Activated B cell treated with CpG ODN at 0.5 μM for 24 hours (primary cell): Measurements from ENCODE around the gene MKNK1. TPM values are rescaled to one million over a fixed set of nuclear protein-coding genes. Genes with fewer than 3 reads are reported as not detected.

ENCODE experiments used
- ATAC-seq: fragments of 200-7000 bp; cut with Tn5 transposase; one replicate; pipeline ENCODE4 v1.10.0; 2021; ENCODE audit warnings: low read depth, mild to moderate bottlenecking, moderate library complexity
- CTCF ChIA-PET: fragments of 350-600 bp; sonication (Branson Sonifier 250); formaldehyde crosslinking; loops from one replicate; lab custom pipeline; 2021; ENCODE audit warnings: antibody characterized with exemption; lab: Charles Lee
- POLR2A ChIA-PET: fragments of 350-600 bp; sonication (Branson Sonifier 250); formaldehyde crosslinking; loops from one replicate; lab custom pipeline; 2021; ENCODE audit warnings: antibody characterized with exemption; lab: Charles Lee
- DNase-seq: peaks from one replicate; pipeline ENCODE4 v3.0.0; 2022
- H3K27ac Mint-ChIP-seq: one replicate; pipeline ENCODE4 v1.8.0; 2020; ENCODE audit warnings: mixed read lengths
- H3K27me3 Mint-ChIP-seq: one replicate; pipeline ENCODE4 v1.8.0; 2021; ENCODE audit warnings: mixed read lengths
- H3K36me3 Mint-ChIP-seq: one replicate; pipeline ENCODE4 v1.8.0; 2021; ENCODE audit warnings: low read depth, mixed read lengths
- H3K4me1 Mint-ChIP-seq: one replicate; pipeline ENCODE4 v1.8.0; 2021; ENCODE audit warnings: mixed read lengths
- H3K4me3 Mint-ChIP-seq: one replicate; pipeline ENCODE4 v1.8.0; 2020; ENCODE audit warnings: mild to moderate bottlenecking, mixed read lengths
- H3K9me3 Mint-ChIP-seq: one replicate; pipeline ENCODE4 v1.8.0; 2020; ENCODE audit warnings: mixed read lengths
- intact Hi-C: fragments of 100-400 bp; cut with micrococcal nuclease; formaldehyde crosslinking; loops from one replicate; pipeline ENCODE4 v1.15.1; 2024
- total RNA-seq: library from RNA; stranded (reverse); gene quantifications from 2 replicates; pipeline ENCODE4 v1.2.3, GENCODE V29; 2022
- TF ChIP-seq, protein P1 (sequence below): fragments of 200-600 bp; IDR thresholded peaks from one replicate; pipeline ENCODE4 v1.8.0; 2022; ENCODE audit warnings: antibody characterized with exemption, mild to moderate bottlenecking

Gene MKNK1
- total RNA-seq, 1 donor from 2014 or later, result 45.0 TPM

DNA sequence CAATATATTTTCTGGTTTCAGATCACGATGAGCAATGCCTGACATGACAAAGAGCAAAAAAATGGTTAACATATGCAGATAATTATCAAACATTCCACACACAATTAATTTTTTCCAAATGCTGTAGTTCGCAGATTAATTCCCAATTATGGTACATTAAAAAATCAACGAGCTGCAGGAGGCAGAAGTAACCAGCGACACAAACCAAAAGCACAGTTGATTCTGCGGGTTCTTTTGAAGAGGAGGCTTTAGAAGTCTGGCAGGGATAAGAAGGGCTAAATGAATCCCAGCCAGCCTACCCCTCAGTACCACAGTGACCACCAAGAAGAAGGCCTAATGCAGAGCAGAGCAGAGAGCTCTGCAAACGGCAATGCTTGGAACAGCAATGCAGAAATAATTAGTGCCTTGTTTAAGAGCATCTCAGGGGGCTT lies 35.6 kb downstream of the MKNK1 start:
- no peaks in the 10 kb centered on the region for H3K9me3 Mint-ChIP-seq
- ATAC-seq, result no peak
- TF ChIP-seq, protein P1, sequence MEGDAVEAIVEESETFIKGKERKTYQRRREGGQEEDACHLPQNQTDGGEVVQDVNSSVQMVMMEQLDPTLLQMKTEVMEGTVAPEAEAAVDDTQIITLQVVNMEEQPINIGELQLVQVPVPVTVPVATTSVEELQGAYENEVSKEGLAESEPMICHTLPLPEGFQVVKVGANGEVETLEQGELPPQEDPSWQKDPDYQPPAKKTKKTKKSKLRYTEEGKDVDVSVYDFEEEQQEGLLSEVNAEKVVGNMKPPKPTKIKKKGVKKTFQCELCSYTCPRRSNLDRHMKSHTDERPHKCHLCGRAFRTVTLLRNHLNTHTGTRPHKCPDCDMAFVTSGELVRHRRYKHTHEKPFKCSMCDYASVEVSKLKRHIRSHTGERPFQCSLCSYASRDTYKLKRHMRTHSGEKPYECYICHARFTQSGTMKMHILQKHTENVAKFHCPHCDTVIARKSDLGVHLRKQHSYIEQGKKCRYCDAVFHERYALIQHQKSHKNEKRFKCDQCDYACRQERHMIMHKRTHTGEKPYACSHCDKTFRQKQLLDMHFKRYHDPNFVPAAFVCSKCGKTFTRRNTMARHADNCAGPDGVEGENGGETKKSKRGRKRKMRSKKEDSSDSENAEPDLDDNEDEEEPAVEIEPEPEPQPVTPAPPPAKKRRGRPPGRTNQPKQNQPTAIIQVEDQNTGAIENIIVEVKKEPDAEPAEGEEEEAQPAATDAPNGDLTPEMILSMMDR, result no peak

DNA sequence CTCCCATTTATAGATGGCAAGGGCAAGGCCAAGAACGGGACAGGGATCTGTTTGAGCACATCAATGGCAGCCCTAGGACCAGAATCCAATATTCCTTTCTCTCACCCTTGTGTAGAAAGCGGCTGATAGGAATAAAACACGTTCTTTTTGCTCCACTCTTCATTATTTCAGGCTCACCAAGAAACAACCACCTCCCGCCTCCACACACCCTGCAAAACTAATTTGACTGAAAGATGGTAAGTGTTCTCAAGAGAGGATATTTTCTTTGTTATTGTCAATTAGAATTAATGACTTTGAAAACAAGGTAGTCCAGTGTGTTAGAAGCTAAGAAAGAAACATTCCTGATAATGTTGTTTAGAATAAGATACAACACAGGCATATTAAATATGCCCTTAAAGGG lies 40.7 kb downstream of the MKNK1 start:
- Mint-ChIP-seq H3K9me3 (no peaks in the 10 kb centered on the region), H3K27ac (no peak overlapping the region), H3K4me3 (no peak overlapping the region), H3K36me3 (peaks cover 74% of the 10 kb centered on the region), H3K27me3 (no peaks in the 10 kb centered on the region), H3K4me1 (no peaks in the 10 kb centered on the region)
- TF ChIP-seq, protein P1, result no peak
- DNase-seq (no peak), ATAC-seq (no peak)
- CTCF ChIA-PET, result no interaction called here
- POLR2A ChIA-PET, result no interaction called here
- intact Hi-C loops, result no loop called here

More for the DNA sequence above, 35.6 kb downstream of the MKNK1 start:
- no peaks in the 10 kb centered on the region for H3K27me3 Mint-ChIP-seq
- DNase-seq, result no peak
- POLR2A ChIA-PET, result no interaction called here
- no peak overlapping the region for H3K27ac Mint-ChIP-seq
- H3K36me3 Mint-ChIP-seq, result peaks cover 57% of the 10 kb centered on the region
- CTCF ChIA-PET, result no interaction called here
- H3K4me1 Mint-ChIP-seq, result no peaks in the 10 kb centered on the region
- no peak overlapping the region for H3K4me3 Mint-ChIP-seq
- intact Hi-C loops, result no loop called here

DNA sequence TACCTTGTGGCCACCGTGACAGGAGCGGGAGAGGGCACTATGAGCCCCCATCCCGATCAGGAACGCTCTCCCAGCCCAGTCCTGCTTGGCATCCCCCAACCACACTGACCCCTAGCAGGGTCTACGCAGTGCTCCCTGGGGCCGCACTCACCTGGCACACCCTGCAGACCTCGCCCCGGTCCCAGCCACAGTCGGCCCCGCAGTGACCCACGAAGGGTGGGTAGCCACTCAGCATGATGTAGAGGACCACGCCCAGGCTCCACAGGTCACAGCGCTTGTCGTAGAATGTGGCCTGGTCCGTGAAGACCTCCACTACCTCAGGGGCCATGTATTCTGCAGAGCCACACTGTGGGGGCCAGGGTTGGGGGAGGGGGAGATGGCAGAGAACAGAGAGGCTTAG lies 41.6 kb downstream of the MKNK1 start:
- ChIA-PET CTCF (no interaction called here), POLR2A (no interaction called here)
- TF ChIP-seq, protein P1, result no peak
- peaks cover 74% of the 10 kb centered on the region for H3K36me3 Mint-ChIP-seq
- H3K27me3 Mint-ChIP-seq, result no peaks in the 10 kb centered on the region
- no peaks in the 10 kb centered on the region for H3K4me1 Mint-ChIP-seq
- H3K9me3 Mint-ChIP-seq, result no peaks in the 10 kb centered on the region
- intact Hi-C loops, result no loop called here
- no peak for DNase-seq
- H3K27ac Mint-ChIP-seq, result no peak overlapping the region
- no peak for ATAC-seq
- no peak overlapping the region for H3K4me3 Mint-ChIP-seq

DNA sequence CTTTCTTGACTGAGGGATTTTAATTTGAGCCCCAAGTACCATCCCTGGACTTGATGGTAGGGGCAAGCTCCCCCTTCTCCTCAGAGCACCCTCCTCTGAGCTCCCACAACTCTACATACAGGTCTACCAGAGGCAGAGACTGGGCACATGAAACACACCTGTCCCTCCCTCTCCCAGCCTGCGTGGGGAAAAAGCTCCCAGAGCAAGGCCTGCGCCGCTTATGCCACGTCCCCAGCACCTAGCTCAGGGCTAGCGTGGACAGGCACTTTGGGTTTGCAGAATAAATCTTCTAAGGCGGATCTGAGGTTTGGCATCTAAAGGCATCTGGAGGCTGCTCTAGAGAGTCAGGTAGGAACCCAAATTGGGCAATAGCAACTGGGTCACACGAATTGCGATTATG lies 45.1 kb downstream of the MKNK1 start:
- CTCF ChIA-PET, result no interaction called here
- H3K27me3 Mint-ChIP-seq, result no peaks in the 10 kb centered on the region
- TF ChIP-seq, protein P1, result no peak

DNA sequence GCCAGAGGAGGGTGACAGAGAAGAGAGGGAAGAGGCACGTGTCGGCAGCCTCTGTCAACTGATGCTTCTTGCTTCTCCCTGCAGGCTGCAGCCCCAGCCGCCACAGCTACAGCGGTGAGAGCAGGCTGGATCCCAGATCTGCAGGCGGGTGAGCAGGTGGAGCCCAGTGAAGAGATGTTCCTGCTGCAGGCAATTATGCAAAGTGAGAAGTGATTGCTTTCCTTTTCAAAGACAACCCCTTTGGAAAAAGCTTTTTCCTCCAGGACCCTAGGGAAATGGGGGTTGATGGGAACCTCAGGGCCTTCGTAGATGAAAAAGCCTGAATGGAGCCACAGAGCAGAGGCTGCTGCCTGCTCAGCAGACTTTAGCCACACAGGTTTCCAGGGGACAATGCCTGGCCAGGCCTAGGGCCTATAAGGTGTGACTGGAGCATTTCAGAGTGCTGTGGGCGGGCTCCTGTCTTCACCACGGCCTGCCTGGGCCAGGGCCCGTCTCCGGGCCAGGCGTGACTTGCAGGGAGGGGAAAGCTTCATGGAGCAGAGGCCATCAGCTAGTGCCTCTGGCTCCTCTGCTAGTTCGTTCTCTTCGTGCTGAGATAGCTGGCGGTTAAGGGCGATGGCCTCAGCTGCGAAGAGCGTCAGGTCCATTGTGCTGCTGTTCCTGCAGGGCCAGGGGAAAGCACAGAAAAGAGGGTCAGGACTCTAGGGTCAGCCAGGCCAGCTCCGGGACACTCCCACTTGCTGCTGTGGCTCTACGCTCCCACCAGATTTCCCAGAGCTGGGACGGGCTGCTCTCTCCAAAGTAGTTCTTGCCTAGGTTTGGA lies 45.7 kb downstream of the MKNK1 start:
- Mint-ChIP-seq H3K9me3 (no peaks in the 10 kb centered on the region), H3K4me3 (no peak overlapping the region), H3K27ac (no peak overlapping the region), H3K27me3 (no peaks in the 10 kb centered on the region), H3K36me3 (peaks cover 47% of the 10 kb centered on the region), H3K4me1 (no peaks in the 10 kb centered on the region)
- no peak for DNase-seq
- no peak for ATAC-seq
- intact Hi-C loops, result no loop called here
- POLR2A ChIA-PET, result no interaction called here
- CTCF ChIA-PET, result no interaction called here
- TF ChIP-seq, protein P1, result no peak

More for the DNA sequence above, 45.1 kb downstream of the MKNK1 start:
- ATAC-seq, result no peak
- no peak for DNase-seq
- Mint-ChIP-seq H3K36me3 (peaks cover 49% of the 10 kb centered on the region), H3K4me1 (no peaks in the 10 kb centered on the region), H3K4me3 (no peak overlapping the region), H3K27ac (no peak overlapping the region), H3K9me3 (no peaks in the 10 kb centered on the region)
- intact Hi-C loops, result no loop called here
- POLR2A ChIA-PET, result no interaction called here
